GM12891 (cell line): ENCODE data around the gene CPSF4L.

Source experiments
- POLR2A ChIP-seq: IDR thresholded peaks from 2 replicates; pipeline ENCODE4 v1.6.1; 2011; ENCODE audit warnings: low read depth, low read length, control low read depth
- POLR2AphosphoS5 ChIP-seq: IDR thresholded peaks from 2 replicates; pipeline ENCODE4 v1.6.1; 2011; ENCODE audit warnings: low read depth, low read length, control low read depth
- TAF1 ChIP-seq: IDR thresholded peaks from 2 replicates; pipeline ENCODE4 v1.6.1; 2011; ENCODE audit warnings: low read depth, low read length, control low read depth

- TF ChIP-seq POLR2A (no peak), TAF1 (no peak), POLR2AphosphoS5 (no peak)
Measured at GRCh38 chr17:73211745-73212144, 49.9 kb downstream of the CPSF4L start.
